GM19025 (cell line): ENCODE results near the gene TRMT44.

Experiments
- ATAC-seq: cut with Tn5 transposase; IDR thresholded peaks from one replicate; pipeline ENCODE4 v1.9.1; 2021; ENCODE audit warnings: mild to moderate bottlenecking, low read depth, moderate library complexity; ENCODE audit not compliant: unreplicated experiment

Gene TRMT44

DNA sequence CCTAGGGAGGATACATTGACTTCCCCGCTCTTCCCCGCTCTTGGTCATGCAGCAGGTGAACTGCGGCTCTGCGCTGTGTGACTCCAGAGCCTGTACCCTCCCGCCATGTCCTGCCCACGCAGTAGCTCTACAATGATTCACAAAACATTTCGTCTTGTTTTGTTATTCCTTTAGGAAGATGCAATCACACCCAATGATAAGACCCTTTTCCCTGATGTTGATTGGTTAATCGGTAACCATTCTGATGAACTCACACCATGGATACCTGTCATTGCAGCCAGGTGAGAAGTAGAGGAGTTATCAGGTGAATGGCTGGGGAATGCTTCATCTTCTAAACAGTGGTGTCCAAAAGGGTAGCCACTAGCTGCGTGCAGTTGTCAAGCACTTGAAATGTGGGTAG is 23.2 kb downstream of the TRMT44 start:
- no peak for ATAC-seq

GRCh38 chr4:8464381-8464780 is 23.8 kb downstream of the TRMT44 start:
- ATAC-seq: no peak

DNA sequence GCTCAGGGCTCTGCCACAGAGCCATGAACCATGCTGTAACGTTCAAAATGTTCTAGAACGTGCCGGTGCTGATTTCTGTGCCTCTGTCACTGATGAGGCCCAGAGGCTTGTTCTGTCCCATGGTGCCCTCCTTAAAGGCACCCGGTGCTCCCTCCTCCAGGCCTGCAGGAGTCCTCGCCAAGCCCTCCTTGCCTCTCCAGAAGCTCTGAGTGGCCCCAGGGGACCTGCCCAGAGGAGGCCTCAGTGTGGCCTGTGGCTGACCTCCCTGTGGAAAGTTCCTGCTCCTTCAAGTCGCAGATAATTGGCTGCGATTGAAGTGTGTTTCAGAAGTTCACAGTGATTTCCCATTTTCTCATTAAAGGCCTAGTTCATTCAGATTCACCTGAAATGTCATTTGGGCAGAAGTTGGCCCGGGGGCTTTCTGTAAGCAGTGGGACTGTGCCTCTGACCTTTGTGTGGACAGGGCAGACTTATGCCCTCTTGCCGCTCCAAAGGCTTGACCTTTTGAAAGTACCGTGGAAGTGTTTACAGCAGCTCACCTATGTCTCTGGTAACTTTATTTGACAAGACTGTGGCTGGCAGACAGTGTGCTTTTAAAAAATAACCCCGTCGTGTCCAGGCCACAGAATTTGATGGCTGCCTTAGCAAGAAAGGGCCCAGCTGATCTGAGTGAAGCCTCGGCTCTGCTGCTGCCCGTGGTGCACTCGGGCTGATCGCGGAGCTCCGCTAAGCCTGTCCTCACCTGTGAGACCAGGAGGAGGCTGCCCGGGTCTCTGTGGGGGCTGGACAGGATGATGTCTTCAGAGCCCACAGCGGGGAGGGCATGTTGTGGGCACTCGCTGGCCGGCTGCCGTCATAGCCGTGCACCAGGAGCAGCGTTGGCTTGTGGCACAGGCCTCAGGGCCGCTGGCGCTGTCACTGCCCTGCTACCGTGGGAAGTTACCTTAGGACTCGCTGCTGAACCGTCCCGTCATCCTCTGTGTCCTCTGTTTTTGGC is 25.3 kb downstream of the TRMT44 start:
- ATAC-seq: no peak

DNA sequence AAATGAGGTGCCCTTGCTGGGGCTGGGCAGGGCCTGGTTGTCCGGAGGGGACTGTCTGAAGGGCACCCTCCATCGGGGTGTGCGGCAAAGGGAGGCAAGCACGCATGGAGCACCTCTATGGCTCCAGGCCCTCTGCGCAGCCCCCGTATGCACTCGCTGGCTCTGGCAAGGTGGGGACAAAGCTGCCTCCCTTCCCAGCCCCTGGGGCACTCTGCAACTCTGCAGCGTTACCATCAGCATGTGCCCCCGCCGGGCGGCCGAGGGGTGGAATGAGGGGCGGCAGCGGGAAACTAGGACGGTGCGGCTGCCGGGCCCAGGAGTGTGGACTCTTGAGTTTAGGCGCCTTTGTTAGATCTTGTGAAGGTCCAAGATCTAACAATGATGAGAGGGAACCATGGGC is 26.4 kb downstream of the TRMT44 start:
- no peak for ATAC-seq

- ATAC-seq: no peak
Measured at GRCh38 chr4:8468746-8469535, 28.4 kb downstream of the TRMT44 start.

DNA sequence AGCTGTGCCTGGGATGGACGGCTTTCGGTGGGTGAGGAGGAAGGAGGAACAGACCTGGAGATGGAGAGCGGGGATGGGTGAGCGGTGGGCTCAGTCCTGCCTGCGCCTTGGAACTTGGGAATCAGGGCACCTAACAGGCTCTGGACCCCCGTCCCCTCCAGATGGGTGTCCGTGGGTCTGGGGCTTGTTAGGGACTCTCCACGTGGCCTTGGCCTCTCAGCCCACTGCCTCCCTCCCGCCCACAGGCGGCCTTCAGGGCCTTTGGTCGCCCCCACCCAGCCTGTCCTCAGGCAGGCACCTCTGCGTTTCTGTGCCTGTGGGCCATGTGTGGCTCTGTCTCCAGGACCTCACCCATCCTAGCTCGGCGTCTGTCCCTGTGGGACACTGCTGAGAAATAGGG is 29.0 kb downstream of the TRMT44 start:
- ATAC-seq: no peak

DNA sequence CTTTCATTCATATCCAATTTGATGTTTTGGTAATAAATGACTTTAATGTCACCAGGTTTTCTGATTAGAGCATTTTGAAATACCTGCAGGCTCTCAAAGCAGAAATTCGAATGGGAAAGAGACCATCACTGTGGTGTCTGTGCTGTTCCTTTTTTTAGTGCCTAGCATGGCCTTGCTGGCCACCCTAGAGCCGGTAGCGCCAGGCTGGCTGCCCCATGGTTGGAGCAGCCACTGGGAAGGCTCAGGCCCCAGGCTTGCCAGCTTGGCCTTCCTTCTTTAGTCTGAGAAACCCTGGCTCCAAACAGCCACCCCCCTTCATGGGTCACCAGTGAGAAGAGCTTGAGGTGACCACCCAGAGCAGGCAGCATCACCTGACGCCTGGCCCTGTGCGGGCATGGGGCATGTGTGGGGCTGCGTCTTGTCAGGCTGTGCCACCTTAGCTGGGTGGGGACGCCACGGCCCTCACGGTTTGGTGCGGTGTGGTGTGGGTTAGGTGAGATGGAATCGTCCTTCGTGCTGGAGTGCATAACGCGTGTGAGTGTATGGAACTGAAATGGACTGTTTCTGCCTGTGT is 30.0 kb downstream of the TRMT44 start:
- no peak for ATAC-seq

GRCh38 chr4:8471211-8471875 is 30.8 kb downstream of the TRMT44 start:
- ATAC-seq: no peak

GRCh38 chr4:8472158-8472688 is 31.6 kb downstream of the TRMT44 start:
- ATAC-seq: no peak

DNA sequence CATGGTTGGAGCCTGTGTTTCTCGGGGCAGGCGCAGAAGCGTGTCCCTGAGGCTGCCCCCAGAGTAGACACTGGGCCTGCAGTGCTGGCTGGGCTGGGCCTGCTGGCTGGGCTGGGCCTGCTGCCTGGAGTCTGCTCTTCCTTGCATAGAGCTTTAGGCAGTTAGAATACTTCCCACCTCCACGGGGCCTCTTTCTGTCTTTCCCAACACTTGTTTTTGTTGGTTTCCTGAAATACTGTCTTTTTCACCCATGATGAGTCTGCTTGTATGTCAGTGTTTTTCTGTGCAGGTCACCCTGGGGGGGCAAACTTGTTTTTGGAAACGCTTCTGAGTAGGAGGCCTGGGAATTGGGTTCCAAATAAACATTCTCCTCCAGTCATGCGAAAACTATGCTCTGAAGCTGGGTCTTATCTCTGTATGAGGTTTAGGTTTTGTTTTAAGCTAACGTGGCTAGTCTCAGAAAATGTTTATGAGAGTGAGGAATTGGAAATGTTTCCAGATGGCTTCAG is 32.2 kb downstream of the TRMT44 start:
- no peak for ATAC-seq

- ATAC-seq: no peak
Measured at GRCh38 chr4:8473198-8473919, 32.8 kb downstream of the TRMT44 start.

- ATAC-seq: no peak
Measured at GRCh38 chr4:8473920-8474590, 33.5 kb downstream of the TRMT44 start.

GRCh38 chr4:8474856-8475255 is 34.3 kb downstream of the TRMT44 start:
- ATAC-seq: no peak

GRCh38 chr4:8475751-8476575 is 35.4 kb downstream of the TRMT44 start:
- no peak for ATAC-seq

DNA sequence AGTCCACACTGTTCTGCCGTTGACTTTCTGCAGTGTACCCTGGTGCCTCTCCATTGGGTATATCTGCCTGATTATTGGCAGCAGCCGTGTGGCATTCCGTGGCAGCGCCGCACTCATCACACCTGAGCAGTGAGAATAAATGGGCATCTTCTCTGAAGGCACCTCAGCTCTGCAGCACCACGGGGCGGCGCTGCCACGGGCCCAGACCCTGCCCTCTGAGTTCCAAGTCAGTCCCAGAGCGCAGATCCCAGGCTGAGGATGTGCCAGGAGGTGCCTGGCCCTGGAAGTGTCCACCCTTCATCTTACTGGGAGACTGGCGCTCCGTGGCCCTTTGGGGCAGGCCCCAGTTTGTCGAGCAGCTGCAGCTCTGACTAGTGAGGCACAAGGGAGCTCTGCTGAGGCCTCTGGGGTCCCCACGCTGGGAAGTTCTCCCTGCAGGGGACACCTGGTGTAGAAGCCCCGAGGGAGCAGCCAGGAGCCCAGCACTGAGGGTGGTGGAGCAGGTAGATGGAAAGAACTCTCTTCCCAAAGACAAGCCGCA is 36.6 kb downstream of the TRMT44 start:
- ATAC-seq: no peak

DNA sequence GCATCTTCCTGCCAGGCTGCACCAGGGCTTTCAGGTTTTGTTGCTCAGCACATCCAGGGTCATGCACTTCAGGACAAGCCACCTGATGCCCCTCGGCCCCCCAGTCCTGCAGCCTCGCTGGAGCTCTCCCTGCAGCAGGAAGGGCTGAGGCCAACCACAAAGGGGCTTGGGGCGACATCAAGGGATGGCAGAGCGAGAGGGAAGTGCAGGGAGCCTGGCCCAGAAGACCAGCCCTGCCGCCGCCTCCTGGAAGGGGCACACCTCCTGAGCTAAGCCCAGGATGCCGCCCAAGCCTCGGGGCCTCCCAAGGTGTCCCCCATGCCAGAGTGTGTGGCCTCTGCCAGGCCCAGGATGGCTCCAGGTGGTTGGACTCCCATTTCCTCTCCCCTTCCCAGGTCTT is 37.1 kb downstream of the TRMT44 start:
- ATAC-seq: no peak

- no peak for ATAC-seq
Measured at GRCh38 chr4:8478371-8478770, 37.8 kb downstream of the TRMT44 start.
